Stimulated activated CD4-positive, alpha-beta T cell treated with anti-CD3 and anti-CD28 coated beads, TNF-alpha, amount 100 ng/mL, for 4 hours (primary cell): ENCODE results near the gene PIP5K1B.
"Not testable (repeated sequence)": the region's sequence is repeated elsewhere in the genome, so short reads cannot be mapped to it uniquely, and the experiment has no call there.

Experiments
- DNase-seq, 3 experiments: peaks; one replicate each; pipeline ENCODE4 v3.0.0-alpha.2; 2020; ENCODE audit warnings: low read depth in 3 of 3

Gene PIP5K1B

GRCh38 chr9:69028754-69029153 is 323.7 kb downstream of the PIP5K1B start:
- no peak for DNase-seq

GRCh38 chr9:69029535-69029934 is 324.5 kb downstream of the PIP5K1B start:
- DNase-seq, result no peak

GRCh38 chr9:69030851-69031645 is 326.0 kb downstream of the PIP5K1B start:
- DNase-seq, result no peak

GRCh38 chr9:69034071-69034470 is 329.0 kb downstream of the PIP5K1B start:
- DNase-seq, result no peak

DNA sequence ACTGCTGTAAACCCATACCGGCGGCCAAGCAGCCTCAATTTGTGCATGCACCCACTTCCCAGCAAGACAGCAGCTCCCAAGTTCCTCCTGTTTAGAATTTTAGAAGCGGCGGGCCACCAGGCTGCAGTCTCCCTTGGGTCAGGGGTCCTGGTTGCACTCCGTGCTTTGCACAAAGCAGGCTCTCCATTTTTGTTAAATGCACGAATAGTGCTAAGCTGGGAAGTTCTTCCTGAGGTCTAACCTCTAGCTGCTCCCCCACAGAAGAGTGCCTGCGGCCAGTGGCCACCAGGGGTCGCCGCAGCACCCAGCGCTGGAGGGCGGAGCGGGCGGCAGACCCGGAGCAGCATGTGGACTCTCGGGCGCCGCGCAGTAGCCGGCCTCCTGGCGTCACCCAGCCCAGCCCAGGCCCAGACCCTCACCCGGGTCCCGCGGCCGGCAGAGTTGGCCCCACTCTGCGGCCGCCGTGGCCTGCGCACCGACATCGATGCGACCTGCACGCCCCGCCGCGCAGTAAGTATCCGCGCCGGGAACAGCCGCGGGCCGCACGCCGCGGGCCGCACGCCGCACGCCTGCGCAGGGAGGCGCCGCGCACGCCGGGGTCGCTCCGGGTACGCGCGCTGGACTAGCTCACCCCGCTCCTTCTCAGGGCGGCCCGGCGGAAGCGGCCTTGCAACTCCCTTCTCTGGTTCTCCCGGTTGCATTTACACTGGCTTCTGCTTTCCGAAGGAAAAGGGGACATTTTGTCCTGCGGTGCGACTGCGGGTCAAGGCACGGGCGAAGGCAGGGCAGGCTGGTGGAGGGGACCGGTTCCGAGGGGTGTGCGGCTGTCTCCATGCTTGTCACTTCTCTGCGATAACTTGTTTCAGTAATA is 330.6 kb downstream of the PIP5K1B start, which contains the start of gene FXN:
TSS of gene FXN (plus strand) at position 315 of the 871 bp plus-strand sequence. CDS start at position 346, 31 bp downstream.
- peak; percentile 69 to 82 (median 74) for DNase-seq

GRCh38 chr9:69036309-69036708 is 331.3 kb downstream of the PIP5K1B start:
- DNase-seq, result peak in 1 of 3 experiments; percentile 6

GRCh38 chr9:69036799-69037198 is 331.8 kb downstream of the PIP5K1B start:
- no peak for DNase-seq

- DNase-seq, result no peak
Measured at GRCh38 chr9:69040646-69041045, 335.6 kb downstream of the PIP5K1B start.

DNA sequence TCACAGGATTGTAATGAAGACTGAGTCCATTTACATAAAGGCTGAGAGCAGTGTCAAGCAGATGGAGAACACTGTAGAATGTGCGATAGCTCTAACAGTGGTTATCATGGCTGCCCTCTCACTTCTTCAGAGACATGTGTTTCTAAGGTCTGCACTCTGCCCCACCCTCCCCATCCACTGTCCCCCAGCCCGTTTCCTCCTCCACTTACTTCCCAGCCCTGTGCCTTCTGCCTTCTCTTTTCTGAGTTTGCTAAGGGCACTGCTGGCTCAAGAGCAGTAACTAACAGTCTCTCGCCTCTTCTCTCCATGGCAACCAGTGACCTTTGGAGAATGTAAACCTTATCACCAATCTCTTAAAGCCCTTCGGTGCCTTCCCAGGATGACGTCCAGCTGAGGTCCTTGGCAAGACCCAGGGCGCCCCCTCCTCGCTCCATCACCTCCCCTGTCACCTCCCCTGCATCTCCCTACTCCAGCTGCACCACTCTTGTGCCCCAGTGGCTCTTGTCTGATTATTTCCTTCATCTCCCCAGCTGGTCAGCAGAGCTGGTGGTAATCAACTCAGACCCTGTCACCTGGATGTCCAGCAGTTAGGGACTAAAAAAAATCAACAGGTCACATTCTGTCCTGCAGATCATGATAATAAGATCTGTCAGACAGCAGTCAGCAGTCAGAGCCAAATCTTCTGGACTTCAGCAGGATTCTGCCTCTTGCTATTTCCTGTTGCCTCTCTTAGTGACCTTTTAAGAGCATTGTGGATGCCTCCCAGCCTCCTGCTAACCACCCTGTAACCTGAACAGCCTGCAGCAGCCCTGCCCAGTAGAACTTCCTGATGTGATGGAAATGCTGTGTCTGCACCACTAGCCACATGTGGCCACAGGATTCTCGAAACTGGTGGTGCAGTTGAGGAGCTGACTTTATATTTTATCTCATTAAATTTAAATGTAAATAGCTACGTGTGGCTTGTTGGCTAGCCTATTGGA is 339.5 kb downstream of the PIP5K1B start:
- DNase-seq, result no peak

GRCh38 chr9:69045821-69046220 is 340.8 kb downstream of the PIP5K1B start:
- DNase-seq, result no peak

DNA sequence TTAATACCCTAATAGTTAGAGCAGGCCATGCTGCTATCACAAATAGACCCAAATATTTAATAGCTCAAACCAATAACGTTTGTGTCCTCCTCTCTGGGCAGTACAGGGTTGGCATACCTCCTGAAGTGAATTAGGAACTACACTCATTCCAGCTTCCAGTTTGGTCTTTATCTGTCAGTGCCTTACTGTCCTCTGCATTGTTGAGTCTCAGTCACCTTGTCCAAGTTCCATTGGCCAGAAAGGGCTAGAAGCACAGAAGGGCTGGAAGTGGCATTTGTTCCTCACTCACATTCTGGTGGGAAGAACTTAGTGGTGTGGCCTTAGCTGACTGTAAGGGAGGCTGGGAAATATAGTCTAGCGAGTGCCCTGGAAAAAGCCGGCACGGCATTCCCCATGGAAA is 341.7 kb downstream of the PIP5K1B start:
- no peak for DNase-seq

DNA sequence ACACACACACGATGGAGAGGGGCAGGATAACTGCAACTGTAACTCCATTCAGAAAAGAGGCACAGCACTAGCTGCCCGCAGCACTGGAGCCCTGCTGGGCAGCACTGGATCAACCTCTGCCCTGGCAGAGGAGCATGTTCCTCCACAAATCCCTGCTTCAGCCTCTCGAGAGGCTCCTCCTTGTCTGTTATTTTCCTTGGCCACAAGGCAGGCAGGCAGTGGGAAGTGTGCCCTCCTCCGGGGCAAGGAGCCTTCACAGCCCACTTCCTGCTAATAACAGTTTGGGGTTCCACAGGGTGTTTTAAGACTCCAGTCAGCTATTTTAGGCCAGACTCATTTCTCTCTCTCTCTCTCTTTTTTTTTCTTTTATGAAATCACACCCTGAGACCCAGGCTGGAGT is 342.3 kb downstream of the PIP5K1B start:
- DNase-seq, result no peak

DNA sequence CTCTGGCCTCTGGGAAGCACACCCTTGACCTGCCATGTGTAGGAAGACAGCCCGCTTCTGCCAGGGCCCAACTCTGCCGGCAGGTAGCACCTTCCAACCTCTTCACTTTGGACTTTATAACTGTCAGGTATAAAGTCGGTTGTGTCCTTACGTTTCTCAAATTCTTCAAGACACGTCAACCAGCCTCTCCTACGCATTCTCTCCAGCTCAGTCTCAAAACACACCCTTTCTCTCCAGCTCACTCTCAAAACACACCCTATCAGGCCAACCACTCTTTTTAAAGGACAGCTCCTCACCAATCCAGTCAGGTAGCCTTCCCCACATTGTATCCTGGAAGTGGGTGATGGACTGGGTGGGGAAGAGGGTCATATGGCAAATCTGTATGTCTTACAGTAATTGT is 344.1 kb downstream of the PIP5K1B start:
- DNase-seq, result no peak

DNA sequence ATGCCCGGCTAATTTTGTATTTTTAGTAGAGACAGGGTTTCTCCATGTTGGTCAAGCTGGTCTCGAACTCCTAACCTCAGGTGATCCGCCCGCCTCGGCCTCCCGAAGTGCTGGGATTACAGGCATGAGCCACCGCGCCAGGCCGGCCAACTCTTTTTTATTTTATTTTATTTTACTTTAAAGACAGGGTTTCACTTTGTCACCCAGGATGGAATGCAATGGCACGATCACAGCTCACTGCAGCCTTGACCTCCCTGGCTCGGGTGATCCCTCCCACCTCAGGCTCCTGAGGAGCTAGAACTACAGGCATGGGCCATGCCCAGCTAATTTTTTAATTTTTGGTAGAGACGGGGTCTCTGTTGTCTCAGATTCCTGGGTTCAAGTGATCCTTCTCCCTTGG is 345.9 kb downstream of the PIP5K1B start:
- DNase-seq, result not testable (repeated sequence)

DNA sequence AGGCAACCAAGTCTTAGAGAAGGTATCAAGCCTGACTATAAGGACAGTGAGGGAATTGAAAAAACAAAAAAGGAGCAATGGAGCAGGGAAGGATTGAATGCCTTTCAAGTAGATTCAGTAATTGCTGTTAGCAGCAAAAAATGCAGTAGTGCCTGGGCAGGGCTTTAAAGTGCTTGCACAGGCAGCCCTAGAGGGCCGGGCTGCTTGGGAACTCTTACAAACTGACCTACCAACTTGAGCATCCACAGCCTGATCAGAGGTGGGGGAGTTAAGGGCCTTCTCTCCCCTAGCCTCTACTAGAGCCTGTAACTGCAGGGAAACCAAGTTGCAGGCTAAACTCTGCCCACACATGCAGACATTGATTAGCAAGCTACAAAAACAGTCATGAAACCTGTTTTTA is 349.9 kb downstream of the PIP5K1B start:
- DNase-seq, result no peak

- DNase-seq, result no peak
Measured at GRCh38 chr9:69056191-69056815, 351.3 kb downstream of the PIP5K1B start.

DNA sequence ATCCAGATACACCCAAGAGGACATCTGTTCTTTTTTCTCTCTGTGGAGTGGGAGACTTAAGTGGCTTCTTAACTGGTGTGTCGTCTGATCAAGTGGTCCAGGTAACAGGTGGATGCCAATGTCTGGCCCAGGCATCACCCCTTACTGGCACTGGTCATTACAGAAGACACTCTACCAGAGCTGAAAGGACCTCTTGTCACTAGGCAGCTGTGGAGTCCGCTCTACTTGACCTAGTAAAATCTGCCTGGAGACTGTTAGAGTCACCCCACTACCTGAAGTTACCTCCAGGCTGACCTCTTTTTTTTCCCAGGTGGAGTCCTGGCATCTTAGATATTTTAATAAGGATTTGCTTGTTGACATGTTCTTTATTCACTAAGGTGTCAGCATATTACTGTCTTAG is 353.1 kb downstream of the PIP5K1B start:
- no peak for DNase-seq
